Liver (tissue), 9 donors: ENCODE measurements around the gene IGSF1. TPM values are rescaled to one million over a fixed set of nuclear protein-coding genes. Genes with fewer than 3 reads are reported as not detected.

Experiments
- DNase-seq: peaks from one replicate; pipeline ENCODE4 v3.0.0-alpha.2; 2017; ENCODE audit warnings: low spot score
- H3K27ac ChIP-seq, 2 donors: one replicate each; pipeline ENCODE4 v1.7.0; 2013; ENCODE audit warnings: inconsistent platforms in 2 of 2, low read length in 2 of 2, control low read depth in 1 of 2, low read depth in 1 of 2, mild to moderate bottlenecking in 1 of 2
- H3K27me3 ChIP-seq, 4 donors: one replicate each; pipeline versions ENCODE4 v1.6.1 to v1.7.0; 2013; ENCODE audit warnings: low read length in 3 of 4, inconsistent platforms in 1 of 4, mild to moderate bottlenecking in 1 of 4, moderate library complexity in 1 of 4; ENCODE audit not compliant: control insufficient read depth in 4 of 4, insufficient read depth in 4 of 4
- H3K36me3 ChIP-seq, 4 donors: one replicate each; pipeline versions ENCODE4 v1.6.1 to v1.7.0; 2013; ENCODE audit warnings: low read length in 3 of 4, mild to moderate bottlenecking in 3 of 4, low read depth in 1 of 4, moderate library complexity in 1 of 4; ENCODE audit not compliant: control insufficient read depth in 4 of 4, insufficient read depth in 3 of 4
- H3K4me1 ChIP-seq, 4 donors: one replicate each; pipeline versions ENCODE4 v1.6.1 to v1.7.0; 2013; ENCODE audit warnings: low read length in 3 of 4, mild to moderate bottlenecking in 3 of 4, moderate library complexity in 1 of 4; ENCODE audit not compliant: control insufficient read depth in 4 of 4, insufficient read depth in 4 of 4
- H3K4me3 ChIP-seq, 3 donors: one replicate each; pipeline versions ENCODE4 v1.6.1 to v1.7.0; 2013; ENCODE audit warnings: low read length in 3 of 3, control low read depth in 1 of 3, low read depth in 1 of 3, mild to moderate bottlenecking in 1 of 3
- H3K9ac ChIP-seq, 2 donors: one replicate each; pipeline ENCODE4 v1.7.0; 2013; ENCODE audit warnings: low read length in 2 of 2, mild to moderate bottlenecking in 2 of 2, moderate library complexity in 2 of 2, control low read depth in 1 of 2, low read depth in 1 of 2
- H3K9me3 ChIP-seq, 4 donors: one replicate each; pipeline versions ENCODE4 v1.6.1 to v1.7.0; 2013; ENCODE audit warnings: low read length in 3 of 4; ENCODE audit not compliant: control insufficient read depth in 4 of 4
- ATF3 ChIP-seq: IDR thresholded peaks from 2 replicates; pipeline ENCODE4 v1.6.1; 2016; ENCODE audit warnings: antibody characterized with exemption
- EGR1 ChIP-seq, 2 donors: IDR thresholded peaks; 2 replicates each; pipeline ENCODE4 v1.6.1; 2016 to 2018; ENCODE audit warnings: antibody characterized with exemption in 2 of 2, low read depth in 2 of 2
- FOXA1 ChIP-seq: IDR thresholded peaks from 2 replicates; pipeline ENCODE4 v1.6.1; 2016; ENCODE audit warnings: antibody characterized with exemption
- FOXA2 ChIP-seq: IDR thresholded peaks from 2 replicates; pipeline ENCODE4 v1.6.1; 2016; ENCODE audit warnings: antibody characterized with exemption
- GABPA ChIP-seq, 2 donors: IDR thresholded peaks in 1 of 2; conservative IDR thresholded peaks in 1 of 2; 2 replicates each; pipeline ENCODE4 v1.6.1; 2016; ENCODE audit warnings: antibody characterized with exemption in 2 of 2, mild to moderate bottlenecking in 1 of 2, moderate library complexity in 1 of 2
- HNF4A ChIP-seq, 2 donors: conservative IDR thresholded peaks; 2 replicates each; pipeline ENCODE4 v1.6.1; 2016; ENCODE audit warnings: antibody characterized with exemption in 2 of 2, mild to moderate bottlenecking in 2 of 2
- HNF4G ChIP-seq: IDR thresholded peaks from 2 replicates; pipeline ENCODE4 v1.6.1; 2016; ENCODE audit warnings: antibody characterized with exemption
- JUND ChIP-seq, 2 donors: IDR thresholded peaks; 2 replicates each; pipeline ENCODE4 v1.6.1; 2016; ENCODE audit warnings: antibody characterized with exemption in 2 of 2
- NR2F2 ChIP-seq: IDR thresholded peaks from 2 replicates; pipeline ENCODE4 v1.6.1; 2016; ENCODE audit warnings: antibody characterized with exemption
- RAD21 ChIP-seq, 2 donors: IDR thresholded peaks; 2 replicates each; pipeline ENCODE4 v1.6.1; 2016; ENCODE audit warnings: antibody characterized with exemption in 2 of 2, mild to moderate bottlenecking in 2 of 2
- REST ChIP-seq: IDR thresholded peaks from 2 replicates; pipeline ENCODE4 v1.6.1; 2016; ENCODE audit warnings: antibody characterized with exemption, mild to moderate bottlenecking
- RXRA ChIP-seq, 2 donors: IDR thresholded peaks; 2 replicates each; pipeline ENCODE4 v1.6.1; 2017 to 2018; ENCODE audit warnings: antibody characterized with exemption in 2 of 2, mild to moderate bottlenecking in 1 of 2
- SP1 ChIP-seq: IDR thresholded peaks from 2 replicates; pipeline ENCODE4 v1.6.1; 2018; ENCODE audit warnings: antibody characterized with exemption, mild to moderate bottlenecking
- YY1 ChIP-seq: IDR thresholded peaks from 2 replicates; pipeline ENCODE4 v1.6.1; 2016; ENCODE audit warnings: antibody characterized with exemption, mild to moderate bottlenecking
- ZBTB33 ChIP-seq: IDR thresholded peaks from 2 replicates; pipeline ENCODE4 v1.6.1; 2016; ENCODE audit warnings: antibody characterized with exemption
- WGBS: extraction: QIAGEN DNeasy Blood & Tissue Kit; methylation state at CpG from one replicate; pipeline ENCODE4 v1.1.7; 2013; 5-methylcytosine and 5-hydroxymethylcytosine counted together
- polyA plus RNA-seq, 2 donors: library from polyadenylated mRNA; stranded (reverse) in 1 of 2; unstranded in 1 of 2; fragments of 200-250 nt in 1 of 2; fragments of >200 nt in 1 of 2; fragmentation: Nextera tagmentation in 1 of 2; extraction: Ambion mirVana in 1 of 2; gene quantifications; one replicate each; pipeline versions ENCODE4 v1.2.1 to v1.2.3, GENCODE V29; 2013 to 2015
- total RNA-seq, 2 donors: library from RNA; depleted of rRNA; stranded (reverse); fragments of >200 nt; gene quantifications; one replicate each; pipeline ENCODE4 v1.2.3, GENCODE V29; 2014
- TF ChIP-seq, protein P1 (sequence below): fragments of 150-350 bp; IDR thresholded peaks from 2 replicates; pipeline ENCODE4 v1.5.1; 2017; ENCODE audit warnings: improper control_type of control experiment, low read depth, low read length; ENCODE audit not compliant: missing input control
- TF ChIP-seq, protein P2 (sequence below): IDR thresholded peaks from 2 replicates; pipeline ENCODE4 v1.6.1; 2016; ENCODE audit warnings: antibody characterized with exemption
- donor health status: healthy.
- donor health status: healthy.
- donor health status: healthy.
- donor health status: healthy.
- donor health status: healthy.

Gene IGSF1
- total and polyA plus RNA-seq, 4 donors: 0.15 to 50.7 (median 0.19) TPM

DNA sequence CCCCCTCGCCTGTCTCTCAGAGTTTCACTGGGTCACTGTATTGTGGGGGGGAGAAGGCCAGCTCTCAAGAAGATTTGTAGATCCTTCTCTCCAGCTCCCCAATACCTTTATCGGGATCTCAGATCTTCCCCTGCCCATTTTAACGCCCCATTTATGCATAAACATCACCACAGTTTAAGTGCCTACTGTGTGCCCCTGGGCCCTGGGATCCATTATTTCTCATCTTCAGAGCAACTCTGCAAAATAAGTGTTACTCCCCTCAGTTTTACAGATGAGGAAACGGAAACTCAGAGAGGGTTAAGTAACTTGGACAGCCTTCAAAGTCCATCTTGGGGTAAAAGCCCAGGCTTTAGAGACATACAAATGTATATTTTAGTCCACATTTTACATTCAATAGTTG lies 421 bp upstream of the IGSF1 start:
- no peaks in the 10 kb centered on the region for H3K36me3 ChIP-seq
- no peak for DNase-seq
- peaks cover 2 to 4% (median 3%) of the 10 kb centered on the region in 4 donors for H3K4me1 ChIP-seq
- TF ChIP-seq YY1 (no peak), RAD21 (IDR thresholded peaks at IDR 0.05) (no peak), FOXA1 (no peak), NR2F2 (no peak), RXRA (IDR thresholded peaks at IDR 0.05) (no peak), ZBTB33 (no peak), GABPA (IDR thresholded peaks at IDR 0.05 in 1 of 2, conservative IDR thresholded peaks at IDR 0.05 in 1 of 2) (no peak), ATF3 (no peak), HNF4A (conservative IDR thresholded peaks at IDR 0.05) (no peak), SP1 (no peak), JUND (IDR thresholded peaks at IDR 0.05) (no peak), FOXA2 (no peak), HNF4G (no peak), EGR1 (IDR thresholded peaks at IDR 0.05; ENCODE audit: low read depth in 2 of 2) (no peak), REST (no peak)
- TF ChIP-seq, protein P1, sequence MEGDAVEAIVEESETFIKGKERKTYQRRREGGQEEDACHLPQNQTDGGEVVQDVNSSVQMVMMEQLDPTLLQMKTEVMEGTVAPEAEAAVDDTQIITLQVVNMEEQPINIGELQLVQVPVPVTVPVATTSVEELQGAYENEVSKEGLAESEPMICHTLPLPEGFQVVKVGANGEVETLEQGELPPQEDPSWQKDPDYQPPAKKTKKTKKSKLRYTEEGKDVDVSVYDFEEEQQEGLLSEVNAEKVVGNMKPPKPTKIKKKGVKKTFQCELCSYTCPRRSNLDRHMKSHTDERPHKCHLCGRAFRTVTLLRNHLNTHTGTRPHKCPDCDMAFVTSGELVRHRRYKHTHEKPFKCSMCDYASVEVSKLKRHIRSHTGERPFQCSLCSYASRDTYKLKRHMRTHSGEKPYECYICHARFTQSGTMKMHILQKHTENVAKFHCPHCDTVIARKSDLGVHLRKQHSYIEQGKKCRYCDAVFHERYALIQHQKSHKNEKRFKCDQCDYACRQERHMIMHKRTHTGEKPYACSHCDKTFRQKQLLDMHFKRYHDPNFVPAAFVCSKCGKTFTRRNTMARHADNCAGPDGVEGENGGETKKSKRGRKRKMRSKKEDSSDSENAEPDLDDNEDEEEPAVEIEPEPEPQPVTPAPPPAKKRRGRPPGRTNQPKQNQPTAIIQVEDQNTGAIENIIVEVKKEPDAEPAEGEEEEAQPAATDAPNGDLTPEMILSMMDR: no peak
- TF ChIP-seq, protein P2, sequence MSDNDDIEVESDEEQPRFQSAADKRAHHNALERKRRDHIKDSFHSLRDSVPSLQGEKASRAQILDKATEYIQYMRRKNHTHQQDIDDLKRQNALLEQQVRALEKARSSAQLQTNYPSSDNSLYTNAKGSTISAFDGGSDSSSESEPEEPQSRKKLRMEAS: no peak
- no peaks in the 10 kb centered on the region for H3K9me3 ChIP-seq
- no peak overlapping the region for H3K27ac ChIP-seq
- no peak overlapping the region for H3K9ac ChIP-seq
- peaks cover 0 to 5% (median 0%) of the 10 kb centered on the region in 4 donors for H3K27me3 ChIP-seq
- H3K4me3 ChIP-seq: no peak overlapping the region
- 56% methylated on average over 4 of the region's 4 CpGs for whole genome bisulfite sequencing

DNA sequence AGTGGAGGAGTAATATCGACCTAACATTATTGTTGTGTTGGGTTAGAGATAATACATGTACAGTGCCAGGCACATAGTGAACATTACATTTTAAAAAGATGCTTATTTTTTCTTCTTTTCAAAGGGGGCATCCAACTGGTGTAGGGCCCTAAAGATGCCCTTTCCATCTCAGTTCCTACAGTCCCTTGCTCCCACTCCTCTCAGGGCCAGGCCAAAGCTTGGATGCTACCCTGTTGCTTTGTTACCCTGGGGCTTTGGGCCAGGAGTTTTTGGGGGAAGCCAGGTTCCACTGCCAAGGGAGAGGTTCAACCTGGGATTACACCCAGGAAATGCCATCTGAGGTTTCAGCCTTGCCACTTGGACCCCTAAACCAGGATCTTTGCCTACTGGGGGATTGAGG lies 918 bp downstream of the IGSF1 start:
- peaks cover 0 to 5% (median 0%) of the 10 kb centered on the region in 4 donors for H3K27me3 ChIP-seq
- TF ChIP-seq GABPA (IDR thresholded peaks at IDR 0.05 in 1 of 2, conservative IDR thresholded peaks at IDR 0.05 in 1 of 2) (no peak), JUND (IDR thresholded peaks at IDR 0.05) (no peak), RXRA (IDR thresholded peaks at IDR 0.05) (no peak), YY1 (no peak), HNF4G (no peak), EGR1 (IDR thresholded peaks at IDR 0.05; ENCODE audit: low read depth in 2 of 2) (no peak)
- H3K27ac ChIP-seq: no peak overlapping the region
- H3K4me1 ChIP-seq: peaks cover 2 to 4% (median 3%) of the 10 kb centered on the region in 4 donors
- no peak for DNase-seq
- H3K9me3 ChIP-seq: no peaks in the 10 kb centered on the region
- no peaks in the 10 kb centered on the region for H3K36me3 ChIP-seq
- no peak overlapping the region for H3K4me3 ChIP-seq
- 48% methylated on average over 1 of the region's 1 CpG for WGBS
- H3K9ac ChIP-seq: no peak overlapping the region
